ENCODE data around the gene TLK2.

The TLK2 gene

GRCh38 chr17:62596662-62597061 lies 118.0 kb downstream of the TLK2 start:
- peaks cover 0 to 2% of the 10 kb centered on the region in 2 experiments for H3K4me1 ChIP-seq (ENCODE audit: control insufficient read depth in 1 of 2, insufficient read depth in 2 of 2, low read length in 2 of 2)
- H3K36me3 ChIP-seq (ENCODE audit: control insufficient read depth in 1 of 2, insufficient read depth in 2 of 2, low read length in 2 of 2): peaks cover 18 to 24% of the 10 kb centered on the region in 2 experiments
- no peak overlapping the region for H2AFZ ChIP-seq (ENCODE audit: insufficient read depth, low read length, poor library complexity)
- H3K27me3 ChIP-seq (ENCODE audit: insufficient read depth, low read length): no peaks in the 10 kb centered on the region
- no peak overlapping the region for H3K23ac ChIP-seq (ENCODE audit: low read length)
- H2BK5ac ChIP-seq (ENCODE audit: low read depth, low read length, poor library complexity): no peak overlapping the region
- H3K9me3 ChIP-seq (ENCODE audit: insufficient read depth, low read depth, low read length): peaks cover 2% of the 10 kb centered on the region
- WGBS (ENCODE audit: extremely low coverage, insufficient coverage, insufficient read length): no CpG with 5 or more reads among the region's 2 CpGs
- no peak overlapping the region for H3K27ac ChIP-seq (ENCODE audit: low read depth, low read length)
- H3K4ac ChIP-seq (ENCODE audit: low read depth, low read length): no peak overlapping the region
- H3K4me2 ChIP-seq (ENCODE audit: low read length): no peak overlapping the region
- no peak overlapping the region for H2AK5ac ChIP-seq (ENCODE audit: low read length)
- H3K4me3 ChIP-seq (ENCODE audit: low read depth, low read length): no peak overlapping the region
- H4K12ac ChIP-seq (ENCODE audit: low read depth, low read length): no peak overlapping the region
- H3K79me2 ChIP-seq (ENCODE audit: control insufficient read depth, insufficient read depth, low read length, poor library complexity): no peaks in the 10 kb centered on the region
- H3K18ac ChIP-seq (ENCODE audit: low read length): no peak overlapping the region
- no peak overlapping the region for H4K8ac ChIP-seq (ENCODE audit: low read depth, low read length)
- no peak overlapping the region for H2BK120ac ChIP-seq (ENCODE audit: insufficient read depth, low read length, poor library complexity)
- H3K79me1 ChIP-seq (ENCODE audit: low read length): no peaks in the 10 kb centered on the region
- no peak for DNase-seq
- no peak overlapping the region for H3K9ac ChIP-seq (ENCODE audit: low read length)
- H4K91ac ChIP-seq (ENCODE audit: low read depth, low read length): no peak overlapping the region
- no peak overlapping the region for H3K14ac ChIP-seq (ENCODE audit: low read length)
- H2BK12ac ChIP-seq (ENCODE audit: low read length): no peak overlapping the region

GRCh38 chr17:62597150-62597549 lies 118.5 kb downstream of the TLK2 start:
- no peak overlapping the region for H3K27ac ChIP-seq (ENCODE audit: low read depth, low read length)
- H4K91ac ChIP-seq (ENCODE audit: low read depth, low read length): no peak overlapping the region
- peaks cover 2% of the 10 kb centered on the region for H3K9me3 ChIP-seq (ENCODE audit: insufficient read depth, low read depth, low read length)
- no peak overlapping the region for H2BK5ac ChIP-seq (ENCODE audit: low read depth, low read length, poor library complexity)
- H2BK12ac ChIP-seq (ENCODE audit: low read length): no peak overlapping the region
- no peak overlapping the region for H3K23ac ChIP-seq (ENCODE audit: low read length)
- no peak for DNase-seq
- WGBS (ENCODE audit: extremely low coverage, insufficient coverage, insufficient read length): no CpG with 5 or more reads among the region's 2 CpGs
- H3K27me3 ChIP-seq (ENCODE audit: insufficient read depth, low read length): no peaks in the 10 kb centered on the region
- H2AFZ ChIP-seq (ENCODE audit: insufficient read depth, low read length, poor library complexity): no peak overlapping the region
- H2AK5ac ChIP-seq (ENCODE audit: low read length): no peak overlapping the region
- no peak overlapping the region for H2BK120ac ChIP-seq (ENCODE audit: insufficient read depth, low read length, poor library complexity)
- no peak overlapping the region for H3K4me3 ChIP-seq (ENCODE audit: low read depth, low read length)
- peaks cover 18 to 26% of the 10 kb centered on the region in 2 experiments for H3K36me3 ChIP-seq (ENCODE audit: control insufficient read depth in 1 of 2, insufficient read depth in 2 of 2, low read length in 2 of 2)
- no peak overlapping the region for H3K4me2 ChIP-seq (ENCODE audit: low read length)
- no peak overlapping the region for H3K4ac ChIP-seq (ENCODE audit: low read depth, low read length)
- no peak overlapping the region for H4K12ac ChIP-seq (ENCODE audit: low read depth, low read length)
- no peaks in the 10 kb centered on the region for H3K79me1 ChIP-seq (ENCODE audit: low read length)
- H3K14ac ChIP-seq (ENCODE audit: low read length): no peak overlapping the region
- H3K4me1 ChIP-seq (ENCODE audit: control insufficient read depth in 1 of 2, insufficient read depth in 2 of 2, low read length in 2 of 2): peaks cover 0 to 2% of the 10 kb centered on the region in 2 experiments
- no peak overlapping the region for H3K18ac ChIP-seq (ENCODE audit: low read length)
- no peaks in the 10 kb centered on the region for H3K79me2 ChIP-seq (ENCODE audit: control insufficient read depth, insufficient read depth, low read length, poor library complexity)
- no peak overlapping the region for H4K8ac ChIP-seq (ENCODE audit: low read depth, low read length)
- H3K9ac ChIP-seq (ENCODE audit: low read length): no peak overlapping the region

- Histone ChIP-seq H3K23ac (ENCODE audit: low read length) (no peak overlapping the region), H3K9ac (ENCODE audit: low read length) (no peak overlapping the region)
- WGBS (ENCODE audit: extremely low coverage, insufficient coverage, insufficient read length): no CpG with 5 or more reads among the region's 2 CpGs
Measured at GRCh38 chr17:62597920-62598319, 119.3 kb downstream of the TLK2 start.

GRCh38 chr17:62599964-62600657 lies 121.5 kb downstream of the TLK2 start:
- H3K23ac ChIP-seq (ENCODE audit: low read length): no peak overlapping the region
- H2BK5ac ChIP-seq (ENCODE audit: low read depth, low read length, poor library complexity): no peak overlapping the region
- H3K9me3 ChIP-seq (ENCODE audit: insufficient read depth, low read depth, low read length): no peaks in the 10 kb centered on the region
- no peak overlapping the region for H2AK5ac ChIP-seq (ENCODE audit: low read length)
- H4K8ac ChIP-seq (ENCODE audit: low read depth, low read length): no peak overlapping the region
- no peak overlapping the region for H2BK12ac ChIP-seq (ENCODE audit: low read length)
- H3K4me1 ChIP-seq (ENCODE audit: control insufficient read depth in 1 of 2, insufficient read depth in 2 of 2, low read length in 2 of 2): peaks cover 0 to 2% of the 10 kb centered on the region in 2 experiments
- WGBS (ENCODE audit: extremely low coverage, insufficient coverage, insufficient read length): no CpG with 5 or more reads among the region's 6 CpGs
- no peak overlapping the region for H3K4me3 ChIP-seq (ENCODE audit: low read depth, low read length)
- H3K27me3 ChIP-seq (ENCODE audit: insufficient read depth, low read length): no peaks in the 10 kb centered on the region
- no peak overlapping the region for H3K14ac ChIP-seq (ENCODE audit: low read length)
- no peak overlapping the region for H3K18ac ChIP-seq (ENCODE audit: low read length)
- H2BK120ac ChIP-seq (ENCODE audit: insufficient read depth, low read length, poor library complexity): no peak overlapping the region
- no peak overlapping the region for H3K27ac ChIP-seq (ENCODE audit: low read depth, low read length)
- H3K4ac ChIP-seq (ENCODE audit: low read depth, low read length): no peak overlapping the region
- no peak overlapping the region for H4K12ac ChIP-seq (ENCODE audit: low read depth, low read length)
- H3K79me2 ChIP-seq (ENCODE audit: control insufficient read depth, insufficient read depth, low read length, poor library complexity): no peaks in the 10 kb centered on the region
- no peak overlapping the region for H2AFZ ChIP-seq (ENCODE audit: insufficient read depth, low read length, poor library complexity)
- no peaks in the 10 kb centered on the region for H3K79me1 ChIP-seq (ENCODE audit: low read length)
- no peak overlapping the region for H3K4me2 ChIP-seq (ENCODE audit: low read length)
- H4K91ac ChIP-seq (ENCODE audit: low read depth, low read length): no peak overlapping the region
- H3K36me3 ChIP-seq (ENCODE audit: control insufficient read depth in 1 of 2, insufficient read depth in 2 of 2, low read length in 2 of 2): peaks cover 12 to 22% of the 10 kb centered on the region in 2 experiments
- no peak overlapping the region for H3K9ac ChIP-seq (ENCODE audit: low read length)
- DNase-seq: no peak

More at GRCh38 chr17:62597920-62598319, 119.3 kb downstream of the TLK2 start:
- H3K27me3 ChIP-seq (ENCODE audit: insufficient read depth, low read length): no peaks in the 10 kb centered on the region
- peaks cover 2% of the 10 kb centered on the region for H3K9me3 ChIP-seq (ENCODE audit: insufficient read depth, low read depth, low read length)
- H3K4me2 ChIP-seq (ENCODE audit: low read length): no peak overlapping the region
- H3K27ac ChIP-seq (ENCODE audit: low read depth, low read length): no peak overlapping the region
- no peaks in the 10 kb centered on the region for H3K79me2 ChIP-seq (ENCODE audit: control insufficient read depth, insufficient read depth, low read length, poor library complexity)
- no peak overlapping the region for H2BK5ac ChIP-seq (ENCODE audit: low read depth, low read length, poor library complexity)
- no peak overlapping the region for H3K18ac ChIP-seq (ENCODE audit: low read length)
- peaks cover 0 to 2% of the 10 kb centered on the region in 2 experiments for H3K4me1 ChIP-seq (ENCODE audit: control insufficient read depth in 1 of 2, insufficient read depth in 2 of 2, low read length in 2 of 2)
- no peak overlapping the region for H3K14ac ChIP-seq (ENCODE audit: low read length)
- no peak for DNase-seq
- H3K36me3 ChIP-seq (ENCODE audit: control insufficient read depth in 1 of 2, insufficient read depth in 2 of 2, low read length in 2 of 2): peaks cover 18 to 24% of the 10 kb centered on the region in 2 experiments
- H3K4ac ChIP-seq (ENCODE audit: low read depth, low read length): no peak overlapping the region
- H4K91ac ChIP-seq (ENCODE audit: low read depth, low read length): no peak overlapping the region
- no peak overlapping the region for H2AK5ac ChIP-seq (ENCODE audit: low read length)
- no peak overlapping the region for H2AFZ ChIP-seq (ENCODE audit: insufficient read depth, low read length, poor library complexity)
- H2BK120ac ChIP-seq (ENCODE audit: insufficient read depth, low read length, poor library complexity): no peak overlapping the region
- no peak overlapping the region for H4K12ac ChIP-seq (ENCODE audit: low read depth, low read length)
- no peak overlapping the region for H4K8ac ChIP-seq (ENCODE audit: low read depth, low read length)
- no peak overlapping the region for H2BK12ac ChIP-seq (ENCODE audit: low read length)
- H3K4me3 ChIP-seq (ENCODE audit: low read depth, low read length): no peak overlapping the region
- H3K79me1 ChIP-seq (ENCODE audit: low read length): no peaks in the 10 kb centered on the region

All from trophoblast cell (in vitro differentiated cells and primary cell).